Loucy (cell line): Measurements from ENCODE around the gene BCAS4.

ENCODE experiments used
- EZH2phosphoT487 ChIP-seq: fragments of 200-600 bp; IDR thresholded peaks from 2 replicates; pipeline ENCODE4 v1.6.1; 2018; ENCODE audit warnings: antibody characterized with exemption, mild to moderate bottlenecking, moderate library complexity, borderline replicate concordance
- TF ChIP-seq, protein P1 (sequence below): fragments of 200-600 bp; sonication (generic); conservative IDR thresholded peaks from 2 replicates; pipeline ENCODE4 v1.5.1; 2014; ENCODE audit warnings: mild to moderate bottlenecking, antibody characterized with exemption, low read length

- TF ChIP-seq, protein P1, sequence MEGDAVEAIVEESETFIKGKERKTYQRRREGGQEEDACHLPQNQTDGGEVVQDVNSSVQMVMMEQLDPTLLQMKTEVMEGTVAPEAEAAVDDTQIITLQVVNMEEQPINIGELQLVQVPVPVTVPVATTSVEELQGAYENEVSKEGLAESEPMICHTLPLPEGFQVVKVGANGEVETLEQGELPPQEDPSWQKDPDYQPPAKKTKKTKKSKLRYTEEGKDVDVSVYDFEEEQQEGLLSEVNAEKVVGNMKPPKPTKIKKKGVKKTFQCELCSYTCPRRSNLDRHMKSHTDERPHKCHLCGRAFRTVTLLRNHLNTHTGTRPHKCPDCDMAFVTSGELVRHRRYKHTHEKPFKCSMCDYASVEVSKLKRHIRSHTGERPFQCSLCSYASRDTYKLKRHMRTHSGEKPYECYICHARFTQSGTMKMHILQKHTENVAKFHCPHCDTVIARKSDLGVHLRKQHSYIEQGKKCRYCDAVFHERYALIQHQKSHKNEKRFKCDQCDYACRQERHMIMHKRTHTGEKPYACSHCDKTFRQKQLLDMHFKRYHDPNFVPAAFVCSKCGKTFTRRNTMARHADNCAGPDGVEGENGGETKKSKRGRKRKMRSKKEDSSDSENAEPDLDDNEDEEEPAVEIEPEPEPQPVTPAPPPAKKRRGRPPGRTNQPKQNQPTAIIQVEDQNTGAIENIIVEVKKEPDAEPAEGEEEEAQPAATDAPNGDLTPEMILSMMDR, result no peak
- no peak for TF ChIP-seq EZH2phosphoT487
Observed at GRCh38 chr20:50911030-50911429, 116.2 kb downstream of the BCAS4 start.
